Stomach smooth muscle (tissue), 2 donors: ENCODE data around the gene P4HB.
A peak's percentile ranks its signal among the peaks of the same experiment; 100 is the strongest.
"Not testable (repeated sequence)": the region's sequence is repeated elsewhere in the genome, so short reads cannot be mapped to it uniquely, and the experiment has no call there.

Experiments
- H3K27ac ChIP-seq: one replicate; pipeline ENCODE4 v1.7.0; 2013; ENCODE audit warnings: mild to moderate bottlenecking, low read length, inconsistent platforms
- H3K27me3 ChIP-seq, 2 donors: one replicate each; pipeline ENCODE4 v1.7.0; 2013; ENCODE audit warnings: low read length in 2 of 2; ENCODE audit not compliant: insufficient read depth in 2 of 2, control insufficient read depth in 1 of 2
- H3K36me3 ChIP-seq, 2 donors: one replicate each; pipeline ENCODE4 v1.7.0; 2013; ENCODE audit warnings: low read length in 2 of 2; ENCODE audit not compliant: control insufficient read depth in 2 of 2, insufficient read depth in 2 of 2
- H3K4me1 ChIP-seq: one replicate; pipeline ENCODE4 v1.7.0; 2013; ENCODE audit warnings: low read length; ENCODE audit not compliant: control insufficient read depth, insufficient read depth
- H3K4me3 ChIP-seq, 2 donors: one replicate each; pipeline ENCODE4 v1.7.0; 2013; ENCODE audit warnings: low read length in 2 of 2
- H3K9ac ChIP-seq, 2 donors: one replicate each; pipeline ENCODE4 v1.7.0; 2013; ENCODE audit warnings: low read length in 2 of 2, mild to moderate bottlenecking in 1 of 2
- H3K9me3 ChIP-seq, 2 donors: one replicate each; pipeline ENCODE4 v1.7.0; 2013; ENCODE audit warnings: low read length in 2 of 2; ENCODE audit not compliant: control insufficient read depth in 2 of 2
- donor health status: healthy.
- donor health status: Pancreatic carcinoma.

P4HB gene

DNA sequence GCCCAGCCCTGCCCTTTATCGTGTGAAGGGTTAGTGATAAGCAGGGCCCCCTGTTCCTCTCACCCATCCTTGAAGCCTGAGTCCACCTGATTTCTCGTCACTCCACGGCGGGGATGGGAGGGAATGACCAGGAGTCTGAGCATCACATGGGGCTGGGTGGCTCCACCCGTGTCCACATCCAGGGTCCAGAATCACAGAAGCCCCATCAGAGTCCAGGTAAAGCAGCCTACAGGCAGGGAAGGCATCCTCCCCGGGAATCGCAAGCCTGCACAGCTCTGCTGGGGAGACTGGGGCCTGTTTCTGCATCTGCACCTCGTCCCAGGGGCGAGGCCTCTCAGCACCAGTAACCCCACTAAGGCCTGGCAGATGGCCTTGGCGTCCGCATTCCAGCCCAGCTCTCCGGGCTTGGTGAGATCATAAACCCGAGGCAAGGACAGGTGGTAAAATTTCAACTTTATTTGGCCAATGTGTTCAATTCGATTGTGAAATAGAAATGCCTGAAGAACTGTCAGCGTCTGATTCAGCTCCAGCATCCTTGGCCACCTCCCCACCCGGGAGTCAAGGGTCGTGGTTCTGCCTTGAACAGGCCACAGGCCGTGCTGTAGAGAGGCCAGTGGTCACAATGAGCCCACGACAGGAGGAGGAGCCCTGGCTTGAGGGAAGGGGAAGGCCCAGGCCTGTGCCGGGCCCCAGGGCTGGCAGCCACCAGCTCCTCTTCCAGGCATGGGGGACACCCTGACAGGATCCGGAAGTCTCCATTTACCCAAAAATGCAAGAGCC, 17.4 kb downstream of the P4HB start:
- Histone ChIP-seq H3K36me3 (peaks cover 41 to 43% of the 10 kb centered on the region in 2 donors), H3K4me3 (no peak overlapping the region), H3K9ac (no peak overlapping the region), H3K27ac (no peak overlapping the region), H3K9me3 (no peaks in the 10 kb centered on the region), H3K27me3 (no peaks in the 10 kb centered on the region), H3K4me1 (no peaks in the 10 kb centered on the region)

DNA sequence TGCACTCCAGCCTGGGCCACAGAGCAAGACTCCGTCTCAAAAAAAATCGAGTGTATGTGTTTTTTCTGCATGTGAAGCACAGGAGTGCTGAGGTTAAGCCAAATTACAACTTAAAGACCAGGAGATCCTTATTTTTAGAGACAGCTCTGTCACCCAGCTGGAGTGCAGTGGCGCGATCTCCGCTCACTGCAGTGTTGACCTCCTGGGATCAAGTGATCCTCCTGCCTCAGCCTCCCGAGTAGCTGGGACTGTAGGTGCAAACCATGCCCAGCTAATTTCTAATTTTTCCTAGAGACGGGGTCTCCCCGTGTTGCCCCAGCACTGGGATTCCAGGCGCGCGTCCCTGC, 18.0 kb downstream of the P4HB start:
- no peaks in the 10 kb centered on the region for H3K27me3 ChIP-seq
- H3K27ac ChIP-seq: no peak overlapping the region
- H3K4me1 ChIP-seq: no peaks in the 10 kb centered on the region
- no peaks in the 10 kb centered on the region for H3K9me3 ChIP-seq
- peaks cover 40 to 41% of the 10 kb centered on the region in 2 donors for H3K36me3 ChIP-seq
- no peak overlapping the region for H3K9ac ChIP-seq
- no peak overlapping the region for H3K4me3 ChIP-seq

DNA sequence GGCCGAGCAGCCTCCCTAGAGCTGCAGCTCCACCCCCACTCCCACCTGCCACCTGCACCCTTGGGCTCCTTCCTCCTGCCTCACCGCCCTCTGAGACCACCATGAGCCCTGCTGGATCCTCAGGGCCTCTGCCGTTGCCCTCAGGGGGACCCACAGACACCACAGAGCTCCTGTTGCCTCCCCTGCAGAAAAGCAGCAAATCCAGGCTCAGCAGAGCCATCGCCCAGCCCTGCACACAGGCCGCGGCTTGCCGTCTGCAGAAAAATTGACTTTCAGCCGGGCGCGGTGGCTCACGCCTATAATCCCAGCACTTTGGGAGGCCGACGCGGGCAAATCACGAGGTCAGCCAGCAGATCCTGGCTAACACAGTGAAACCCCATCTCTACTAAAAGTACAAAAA, 18.5 kb downstream of the P4HB start:
- Histone ChIP-seq H3K36me3 (peaks cover 35 to 40% of the 10 kb centered on the region in 2 donors), H3K4me3 (no peak overlapping the region), H3K9me3 (no peaks in the 10 kb centered on the region), H3K27ac (no peak overlapping the region), H3K4me1 (no peaks in the 10 kb centered on the region), H3K27me3 (no peaks in the 10 kb centered on the region), H3K9ac (no peak overlapping the region)

DNA sequence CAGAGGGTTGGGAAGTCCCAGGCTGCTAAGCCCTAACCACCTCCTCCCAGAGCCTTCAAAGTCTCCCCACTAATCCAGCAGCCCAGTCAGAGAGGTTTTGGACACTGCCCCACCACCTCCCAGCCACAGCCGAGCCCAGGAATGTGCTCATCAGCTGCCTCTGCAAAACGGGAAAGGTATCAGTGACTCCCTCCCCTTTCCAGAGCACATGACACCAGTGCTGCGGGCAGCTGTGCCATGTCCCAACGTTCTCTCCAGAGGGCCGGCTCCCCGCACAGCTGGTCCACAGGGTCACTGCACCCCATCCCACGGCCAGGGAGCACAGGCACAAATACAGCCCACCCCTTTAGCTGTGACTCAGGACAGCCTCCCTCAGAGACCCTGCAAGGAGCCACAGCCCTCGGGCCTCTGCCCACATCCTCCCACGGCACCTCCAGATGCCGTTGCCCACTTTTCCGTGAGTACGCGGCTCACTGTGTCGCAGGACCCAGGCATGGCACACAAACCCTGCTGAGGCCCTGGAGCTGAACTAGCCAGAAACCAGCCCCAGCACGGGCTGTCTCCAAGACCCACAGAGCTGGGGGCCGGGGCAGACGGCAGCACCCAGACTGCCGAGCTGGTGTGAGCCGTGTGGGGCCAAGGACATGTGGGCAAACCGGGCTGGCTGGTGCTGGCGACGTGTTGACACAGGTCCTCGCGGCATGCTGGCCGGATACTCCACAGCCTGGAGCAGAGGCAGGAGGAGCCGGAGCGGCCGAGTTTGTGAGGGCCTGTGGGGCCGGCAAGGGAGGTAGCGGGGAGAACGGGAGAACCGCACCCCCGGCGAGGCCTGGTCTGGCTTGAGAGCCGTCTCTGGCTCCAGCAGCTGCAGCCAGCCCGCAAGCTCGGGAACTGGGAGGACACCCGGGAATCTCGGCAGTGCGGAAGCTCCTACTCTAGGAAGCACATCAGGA, 19.2 kb downstream of the P4HB start:
- H3K9ac ChIP-seq: no peak overlapping the region
- no peaks in the 10 kb centered on the region for H3K27me3 ChIP-seq
- no peak overlapping the region for H3K4me3 ChIP-seq
- no peaks in the 10 kb centered on the region for H3K4me1 ChIP-seq
- H3K9me3 ChIP-seq: no peaks in the 10 kb centered on the region
- peaks cover 27 to 33% of the 10 kb centered on the region in 2 donors for H3K36me3 ChIP-seq
- H3K27ac ChIP-seq: no peak overlapping the region

DNA sequence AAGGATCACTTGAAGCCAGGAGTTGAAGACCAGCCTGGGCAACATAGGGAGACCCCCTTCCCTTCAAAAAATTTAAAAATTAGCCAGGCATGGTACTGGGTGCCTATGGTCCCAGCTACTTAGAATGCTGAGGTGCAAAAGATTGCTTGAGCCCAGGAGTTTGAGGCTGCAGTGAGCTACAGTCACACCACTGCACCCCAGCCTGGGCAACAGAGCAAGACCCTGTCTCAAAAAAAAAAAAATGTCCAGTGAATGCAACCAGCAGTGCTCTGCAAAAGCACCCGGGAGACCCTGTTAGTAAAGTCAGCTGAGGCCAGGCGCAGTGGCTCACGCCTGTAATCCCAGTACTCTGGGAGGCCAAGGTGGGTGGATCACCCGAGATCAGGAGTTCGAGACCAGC, 20.3 kb downstream of the P4HB start:
- H3K4me3 ChIP-seq, H3K9ac ChIP-seq, H3K9me3 ChIP-seq, H3K27me3 ChIP-seq, H3K4me1 ChIP-seq, H3K27ac ChIP-seq: not testable (repeated sequence)
- peaks cover 17 to 23% of the 10 kb centered on the region in 2 donors for H3K36me3 ChIP-seq

DNA sequence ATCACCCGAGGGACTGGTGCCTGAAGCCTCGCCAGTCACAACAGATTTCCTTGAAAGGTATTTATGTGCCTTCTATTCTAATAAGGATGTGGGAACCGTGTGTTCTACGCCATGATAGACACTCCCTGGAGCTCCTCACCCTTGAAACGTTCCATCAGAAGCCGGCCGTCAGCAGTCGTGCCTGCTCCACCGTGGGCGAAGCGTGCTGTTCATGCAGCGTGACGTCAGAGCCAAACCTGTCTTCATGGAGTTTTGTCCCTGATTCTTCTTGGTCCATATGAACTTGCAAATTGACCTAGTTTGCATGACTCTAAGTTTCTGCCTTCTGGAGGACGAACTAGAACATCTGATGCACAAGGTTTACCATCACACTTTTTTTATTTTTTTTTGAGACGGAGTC, 21.0 kb downstream of the P4HB start:
- Histone ChIP-seq H3K9ac (no peak overlapping the region), H3K9me3 (no peaks in the 10 kb centered on the region), H3K36me3 (peaks cover 9 to 15% of the 10 kb centered on the region in 2 donors), H3K27me3 (no peaks in the 10 kb centered on the region), H3K4me1 (peaks cover 1% of the 10 kb centered on the region), H3K4me3 (no peak overlapping the region), H3K27ac (no peak overlapping the region)

DNA sequence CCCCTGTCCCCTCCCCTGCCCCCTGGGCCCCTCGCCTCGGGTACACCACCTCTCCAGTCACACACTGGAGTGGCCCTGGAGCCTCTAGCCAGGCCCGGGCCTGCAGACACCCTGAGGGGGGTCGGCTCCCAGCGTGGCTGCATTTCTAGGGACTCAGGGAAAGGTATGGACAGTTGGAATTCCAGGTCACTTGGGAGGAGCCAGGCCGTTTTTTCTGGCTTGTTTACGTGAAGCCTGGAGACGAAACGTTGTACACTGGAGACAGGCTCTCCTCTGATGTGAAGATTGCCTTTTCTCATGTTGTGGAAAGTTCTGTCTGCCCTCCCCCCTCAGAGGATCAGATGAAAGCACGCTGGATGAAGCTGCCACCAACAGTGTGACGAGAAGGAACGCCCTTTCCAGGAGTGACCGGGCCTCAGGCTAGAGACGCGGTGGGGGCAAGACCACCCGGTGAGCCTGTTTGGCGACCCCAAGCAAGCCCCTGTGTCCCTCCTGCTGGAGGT, 21.5 kb downstream of the P4HB start:
- Histone ChIP-seq H3K36me3 (peaks cover 8 to 10% of the 10 kb centered on the region in 2 donors), H3K4me1 (peaks cover 4% of the 10 kb centered on the region), H3K27me3 (no peaks in the 10 kb centered on the region), H3K9ac (no peak overlapping the region), H3K4me3 (no peak overlapping the region), H3K9me3 (no peaks in the 10 kb centered on the region), H3K27ac (no peak overlapping the region)

DNA sequence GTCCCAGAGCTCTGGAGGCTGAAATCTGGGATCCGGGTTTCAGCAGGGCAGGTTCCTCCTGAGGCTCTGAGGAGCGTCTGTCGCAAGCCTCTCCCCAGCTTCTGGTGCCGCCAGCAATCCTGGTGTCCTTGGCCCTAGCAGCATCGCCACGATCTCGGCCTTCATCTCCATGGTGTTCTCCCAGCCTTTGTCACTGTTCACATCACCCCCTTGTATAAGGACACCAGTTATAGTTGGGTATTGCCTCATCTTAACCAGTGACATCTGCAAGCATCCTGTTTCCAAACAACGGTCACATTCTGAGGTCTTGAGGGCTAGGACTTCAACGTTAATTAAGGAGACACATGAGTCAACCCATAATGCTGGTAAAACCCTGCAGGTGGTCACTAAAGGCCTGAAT, 22.7 kb downstream of the P4HB start:
- Histone ChIP-seq H3K27ac (no peak overlapping the region), H3K9me3 (no peaks in the 10 kb centered on the region), H3K27me3 (no peaks in the 10 kb centered on the region), H3K9ac (no peak overlapping the region), H3K4me1 (peaks cover 9% of the 10 kb centered on the region), H3K4me3 (no peak overlapping the region), H3K36me3 (peaks cover 0 to 1% of the 10 kb centered on the region in 2 donors)

DNA sequence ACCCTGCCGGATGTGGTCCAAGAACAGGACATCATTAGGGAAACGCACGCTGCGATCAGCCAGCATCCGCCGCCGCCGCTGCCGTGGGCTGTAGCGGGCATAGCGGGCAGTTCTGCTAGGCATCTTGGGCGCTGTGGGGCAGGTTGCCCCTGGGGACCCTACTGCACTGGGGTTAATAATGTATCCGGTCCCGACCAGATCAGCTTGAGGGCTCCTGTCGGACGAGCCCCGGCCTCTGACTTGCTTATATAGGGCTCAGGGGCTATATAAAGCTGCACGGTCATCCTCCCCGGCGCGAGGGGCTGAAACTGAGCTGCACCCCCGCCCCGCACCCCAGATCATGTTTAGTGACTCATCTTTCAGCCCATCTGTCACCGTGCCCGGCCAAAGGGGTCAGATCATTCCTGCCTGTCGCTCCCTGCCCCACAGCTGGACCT, 25.5 kb downstream of the P4HB start, which contains the start of gene PPP1R27:
Gene PPP1R27 (minus strand): TSS at position 220 of the 437 bp plus-strand sequence. CDS start 97 bp downstream, at position 123.
- Histone ChIP-seq H3K27ac (no peak within 1 kb of the TSS), H3K4me1 (peaks cover 24% of the 10 kb centered on the region), H3K4me3 (peak within 1 kb of the TSS; percentile 73 to 83)

DNA sequence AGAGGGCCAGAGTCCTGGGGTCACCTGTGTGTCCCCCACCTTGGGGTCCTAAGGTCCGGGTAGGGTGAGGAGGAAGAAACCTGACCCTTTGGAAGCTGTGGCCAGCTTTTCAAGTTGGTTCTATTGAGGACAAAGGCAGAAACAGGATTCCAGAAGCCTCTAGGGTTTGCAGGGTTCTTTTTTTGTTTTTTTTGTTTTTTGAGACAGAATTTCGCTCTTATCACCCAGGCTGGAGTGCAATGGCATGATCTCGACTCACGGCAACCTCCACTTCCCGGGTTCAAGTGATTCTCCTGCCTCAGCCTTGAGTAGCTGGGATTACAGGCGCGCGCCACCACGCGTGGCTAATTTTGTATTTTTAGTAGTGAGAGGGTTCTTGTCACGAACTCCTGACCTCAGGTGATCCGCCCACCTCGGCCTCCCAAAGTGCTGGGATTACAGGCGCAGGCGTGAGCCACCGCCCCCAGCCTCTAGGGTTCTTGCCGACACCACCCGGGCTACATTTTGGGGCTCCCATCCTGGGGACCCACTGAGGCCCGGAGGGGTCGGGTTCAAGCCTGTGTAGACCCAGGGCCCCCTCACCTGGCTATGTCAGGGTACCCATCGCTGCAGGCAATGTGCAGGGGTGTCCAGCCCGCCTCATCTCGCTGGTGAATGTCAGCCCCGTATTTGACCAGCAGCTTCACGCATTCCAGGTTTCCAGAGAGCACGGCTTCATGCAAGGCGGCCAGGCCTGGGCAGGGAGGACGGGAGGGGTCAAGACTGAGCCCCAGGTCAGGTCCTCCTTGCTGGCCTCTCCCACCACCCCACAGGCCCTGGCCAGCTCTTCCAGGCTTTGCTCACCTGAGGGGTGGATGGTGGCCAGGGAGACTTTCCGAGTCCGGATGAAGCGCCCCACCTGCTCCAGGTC, 26.2 kb downstream of the P4HB start:
- Histone ChIP-seq H3K9ac (peak overlapping the region; percentile 87 to 89), H3K27me3 (no peaks in the 10 kb centered on the region), H3K36me3 (no peaks in the 10 kb centered on the region), H3K9me3 (no peaks in the 10 kb centered on the region), H3K27ac (no peak overlapping the region), H3K4me3 (peak overlapping the region; percentile 73 to 83), H3K4me1 (peaks cover 25% of the 10 kb centered on the region)

More for the DNA sequence above, 25.5 kb downstream of the P4HB start, which contains the start of gene PPP1R27:
- H3K9me3 ChIP-seq: no peaks in the 10 kb centered on the region
- H3K9ac ChIP-seq: peak within 1 kb of the TSS; percentile 87 to 89
- H3K36me3 ChIP-seq: no peaks in the 10 kb centered on the region
- no peaks in the 10 kb centered on the region for H3K27me3 ChIP-seq
